Activated CD8-positive, alpha-beta memory T cell treated with anti-CD3 and anti-CD28 coated beads for 48 hours (primary cell): ENCODE data around the gene RASSF9.

Experiments
- DNase-seq, 3 experiments: peaks; one replicate each; pipeline ENCODE4 v3.0.0-alpha.2; 2020; ENCODE audit warnings: low read depth in 2 of 3, low spot score in 2 of 3

The RASSF9 gene

GRCh38 chr12:85821759-85822158 lies 14.4 kb downstream of the RASSF9 start:
- no peak for DNase-seq

GRCh38 chr12:85821206-85821605 lies 15.0 kb downstream of the RASSF9 start:
- no peak for DNase-seq

- DNase-seq, result no peak
Observed at GRCh38 chr12:85820101-85820500, 16.1 kb downstream of the RASSF9 start.

- no peak for DNase-seq
Observed at GRCh38 chr12:85814741-85815140, 21.5 kb downstream of the RASSF9 start.

GRCh38 chr12:85814071-85814470 lies 22.1 kb downstream of the RASSF9 start:
- no peak for DNase-seq

GRCh38 chr12:85809500-85809899 lies 26.7 kb downstream of the RASSF9 start:
- DNase-seq, result no peak

GRCh38 chr12:85807730-85808129 lies 28.5 kb downstream of the RASSF9 start:
- DNase-seq, result no peak

- DNase-seq, result no peak
Observed at GRCh38 chr12:85805654-85806053, 30.6 kb downstream of the RASSF9 start.

- no peak for DNase-seq
Observed at GRCh38 chr12:85804663-85805062, 31.5 kb downstream of the RASSF9 start.

- no peak for DNase-seq
Observed at GRCh38 chr12:85803923-85804322, 32.3 kb downstream of the RASSF9 start.

- DNase-seq, result no peak
Observed at GRCh38 chr12:85803231-85803630, 33.0 kb downstream of the RASSF9 start.

GRCh38 chr12:85798122-85798521 lies 38.1 kb downstream of the RASSF9 start:
- DNase-seq, result no peak

- DNase-seq, result no peak
Observed at GRCh38 chr12:85796001-85796400, 40.2 kb downstream of the RASSF9 start.

- no peak for DNase-seq
Observed at GRCh38 chr12:85794531-85794930, 41.7 kb downstream of the RASSF9 start.

GRCh38 chr12:85784096-85784720 lies 52.0 kb downstream of the RASSF9 start:
- DNase-seq, result no peak

GRCh38 chr12:85782711-85783110 lies 53.5 kb downstream of the RASSF9 start:
- no peak for DNase-seq

GRCh38 chr12:85781766-85782165 lies 54.4 kb downstream of the RASSF9 start:
- no peak for DNase-seq

- DNase-seq, result no peak
Observed at GRCh38 chr12:85779768-85780167, 56.4 kb downstream of the RASSF9 start.

GRCh38 chr12:85775091-85775490 lies 61.1 kb downstream of the RASSF9 start:
- no peak for DNase-seq

GRCh38 chr12:85765453-85765869 lies 70.7 kb downstream of the RASSF9 start:
- DNase-seq, result no peak

- DNase-seq, result no peak
Observed at GRCh38 chr12:85759623-85760022, 76.6 kb downstream of the RASSF9 start.

- DNase-seq, result no peak
Observed at GRCh38 chr12:85759091-85759490, 77.1 kb downstream of the RASSF9 start.

GRCh38 chr12:85755760-85756159 lies 80.4 kb downstream of the RASSF9 start:
- no peak for DNase-seq
